Superior temporal gyrus (tissue), 1 donor: ENCODE results near the gene RAB11FIP5.
"Not testable (repeated sequence)": the region's sequence is repeated elsewhere in the genome, so short reads cannot be mapped to it uniquely, and the experiment has no call there.

ENCODE experiments used
- DNase-seq: peaks from one replicate; pipeline ENCODE4 v3.0.0-alpha.2; 2016; ENCODE audit errors: extremely low spot score

The RAB11FIP5 gene

GRCh38 chr2:73112913-73113854, at the start of gene RAB11FIP5:
Gene RAB11FIP5 (minus strand): TSS chr2:73112948. CDS start chr2:73112777, 171 bp downstream.
- DNase-seq: peak; percentile 49

GRCh38 chr2:73156539-73157124, 43.9 kb upstream of the RAB11FIP5 start:
- DNase-seq: peak; percentile 63

GRCh38 chr2:73142937-73143336, 30.2 kb upstream of the RAB11FIP5 start:
- no peak for DNase-seq

GRCh38 chr2:73141896-73142295, 29.1 kb upstream of the RAB11FIP5 start:
- DNase-seq: no peak

- no peak for DNase-seq
Observed at GRCh38 chr2:73135236-73135635, 22.5 kb upstream of the RAB11FIP5 start.

GRCh38 chr2:73134471-73134870, 21.7 kb upstream of the RAB11FIP5 start:
- no peak for DNase-seq

- DNase-seq: no peak
Observed at GRCh38 chr2:73133566-73134197, 20.9 kb upstream of the RAB11FIP5 start.

GRCh38 chr2:73131807-73132206, 19.1 kb upstream of the RAB11FIP5 start:
- DNase-seq: no peak

GRCh38 chr2:73130790-73131189, 18.0 kb upstream of the RAB11FIP5 start:
- no peak for DNase-seq

GRCh38 chr2:73128841-73129535, 16.2 kb upstream of the RAB11FIP5 start:
- no peak for DNase-seq

- no peak for DNase-seq
Observed at GRCh38 chr2:73122536-73122935, 9.8 kb upstream of the RAB11FIP5 start.

GRCh38 chr2:73119611-73120239, 7.0 kb upstream of the RAB11FIP5 start:
- not testable (repeated sequence) for DNase-seq

- DNase-seq: no peak
Observed at GRCh38 chr2:73117441-73117840, 4.7 kb upstream of the RAB11FIP5 start.

- DNase-seq: no peak
Observed at GRCh38 chr2:73116182-73116960, 3.6 kb upstream of the RAB11FIP5 start.

- DNase-seq: no peak
Observed at GRCh38 chr2:73114273-73114867, 1.6 kb upstream of the RAB11FIP5 start.

- no peak for DNase-seq
Observed at GRCh38 chr2:73112026-73112912, 479 bp downstream of the RAB11FIP5 start.

GRCh38 chr2:73111073-73112025, 1.4 kb downstream of the RAB11FIP5 start:
- DNase-seq: no peak
